AG09309 (cell line): ENCODE measurements around the gene NEDD4.

Experiments
- DNase-seq: peaks from one replicate; pipeline ENCODE4 v3.0.0-alpha.2; 2010; ENCODE audit warnings: low read depth
- H3K4me3 ChIP-seq: 2 replicates; pipeline ENCODE4 v1.5.1; 2011; ENCODE audit warnings: mild to moderate bottlenecking, low read depth, low read length, moderate library complexity; ENCODE audit not compliant: control insufficient read depth
- TF ChIP-seq, protein P1 (sequence below): IDR thresholded peaks from 2 replicates; pipeline ENCODE4 v1.5.1; 2011; ENCODE audit warnings: mild to moderate bottlenecking, low read depth, low read length, inconsistent platforms; ENCODE audit not compliant: insufficient read depth, control insufficient read depth; ENCODE audit errors: missing control alignments

The NEDD4 gene

DNA sequence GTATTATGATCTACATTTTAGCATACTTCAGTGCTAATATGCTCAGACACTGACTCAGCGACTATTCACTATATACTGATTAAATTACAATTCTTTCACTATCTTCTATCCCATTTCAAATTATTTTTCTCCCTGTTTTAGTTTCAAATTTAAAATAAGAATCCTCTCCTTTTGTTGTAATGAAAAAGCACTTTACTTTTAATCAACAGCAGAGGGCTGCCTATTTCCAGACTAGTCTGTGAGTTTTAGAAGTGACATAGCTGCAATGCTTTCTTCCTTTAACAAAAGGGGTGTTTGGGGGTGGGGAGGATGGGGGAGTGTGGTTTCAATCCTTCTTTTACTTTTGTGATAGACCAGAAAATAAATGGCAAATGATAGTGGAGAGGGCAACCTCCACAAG lies 2.4 kb downstream of the NEDD4 start:
- TF ChIP-seq, protein P1, sequence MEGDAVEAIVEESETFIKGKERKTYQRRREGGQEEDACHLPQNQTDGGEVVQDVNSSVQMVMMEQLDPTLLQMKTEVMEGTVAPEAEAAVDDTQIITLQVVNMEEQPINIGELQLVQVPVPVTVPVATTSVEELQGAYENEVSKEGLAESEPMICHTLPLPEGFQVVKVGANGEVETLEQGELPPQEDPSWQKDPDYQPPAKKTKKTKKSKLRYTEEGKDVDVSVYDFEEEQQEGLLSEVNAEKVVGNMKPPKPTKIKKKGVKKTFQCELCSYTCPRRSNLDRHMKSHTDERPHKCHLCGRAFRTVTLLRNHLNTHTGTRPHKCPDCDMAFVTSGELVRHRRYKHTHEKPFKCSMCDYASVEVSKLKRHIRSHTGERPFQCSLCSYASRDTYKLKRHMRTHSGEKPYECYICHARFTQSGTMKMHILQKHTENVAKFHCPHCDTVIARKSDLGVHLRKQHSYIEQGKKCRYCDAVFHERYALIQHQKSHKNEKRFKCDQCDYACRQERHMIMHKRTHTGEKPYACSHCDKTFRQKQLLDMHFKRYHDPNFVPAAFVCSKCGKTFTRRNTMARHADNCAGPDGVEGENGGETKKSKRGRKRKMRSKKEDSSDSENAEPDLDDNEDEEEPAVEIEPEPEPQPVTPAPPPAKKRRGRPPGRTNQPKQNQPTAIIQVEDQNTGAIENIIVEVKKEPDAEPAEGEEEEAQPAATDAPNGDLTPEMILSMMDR, result no peak
- no peak for DNase-seq
- no peak overlapping the region for H3K4me3 ChIP-seq

DNA sequence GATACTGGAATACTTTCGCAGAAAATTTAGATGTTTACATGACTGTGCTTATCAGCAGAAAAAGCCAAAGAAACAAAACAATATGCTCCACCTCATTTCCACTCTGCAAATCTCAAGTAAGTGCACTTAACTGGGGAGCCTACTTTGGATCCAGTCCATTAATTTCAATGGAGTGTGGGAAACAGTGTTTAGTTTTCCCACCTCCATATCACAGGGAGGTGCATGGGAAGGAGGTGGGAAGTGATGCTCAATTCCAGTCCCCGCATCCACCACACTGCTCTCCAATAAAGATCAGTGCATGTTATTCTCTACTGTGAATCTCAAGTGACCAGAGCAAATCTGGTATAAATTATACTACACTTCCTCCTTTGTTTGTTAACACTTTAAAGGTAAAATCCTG lies 2.9 kb downstream of the NEDD4 start:
- TF ChIP-seq, protein P1, result no peak
- H3K4me3 ChIP-seq, result no peak overlapping the region
- no peak for DNase-seq

DNA sequence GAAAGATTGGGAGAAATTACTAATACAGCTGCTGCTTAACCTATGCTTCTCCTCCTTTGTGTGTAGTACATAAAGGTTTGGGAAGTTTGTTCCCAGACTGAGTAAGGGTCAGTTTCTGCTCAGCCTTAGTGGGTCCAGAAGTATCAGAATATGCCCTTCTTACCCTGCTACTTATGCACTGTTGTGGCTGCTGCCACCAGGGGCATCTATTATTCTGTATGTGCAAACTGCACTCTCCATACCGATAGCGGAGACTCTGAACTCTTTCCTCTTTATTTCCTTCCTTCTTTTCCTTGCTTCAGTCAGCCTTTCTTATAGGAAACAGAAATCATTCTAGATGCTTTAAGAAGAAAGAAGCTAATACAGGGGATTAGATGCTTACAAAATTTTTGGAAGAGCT lies 4.0 kb downstream of the NEDD4 start:
- H3K4me3 ChIP-seq, result no peak overlapping the region
- no peak for DNase-seq
- TF ChIP-seq, protein P1, result no peak

- no peak for DNase-seq
- no peak overlapping the region for H3K4me3 ChIP-seq
- TF ChIP-seq, protein P1, result no peak
Measured at GRCh38 chr15:55981582-55982249, 11.7 kb downstream of the NEDD4 start.

DNA sequence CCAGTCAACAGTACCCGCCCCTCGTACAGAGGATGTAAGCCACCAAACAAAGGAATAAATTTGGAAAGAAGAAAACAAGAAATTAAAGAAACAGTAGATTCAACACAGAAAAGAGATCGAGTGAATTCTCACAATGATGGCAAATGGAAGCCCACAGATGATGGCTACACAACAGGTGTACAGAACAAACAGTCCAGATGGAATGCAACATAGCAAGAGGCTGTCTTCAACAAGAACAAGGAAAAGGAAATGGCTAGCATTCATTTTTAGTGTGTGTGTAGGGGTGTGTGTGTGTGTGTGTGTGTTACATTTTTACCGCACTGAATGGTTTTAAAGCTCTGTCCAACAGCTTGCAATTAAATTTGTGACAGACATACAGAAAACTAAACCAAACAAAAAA lies 12.9 kb downstream of the NEDD4 start:
- TF ChIP-seq, protein P1, result no peak
- DNase-seq, result no peak
- no peak overlapping the region for H3K4me3 ChIP-seq

DNA sequence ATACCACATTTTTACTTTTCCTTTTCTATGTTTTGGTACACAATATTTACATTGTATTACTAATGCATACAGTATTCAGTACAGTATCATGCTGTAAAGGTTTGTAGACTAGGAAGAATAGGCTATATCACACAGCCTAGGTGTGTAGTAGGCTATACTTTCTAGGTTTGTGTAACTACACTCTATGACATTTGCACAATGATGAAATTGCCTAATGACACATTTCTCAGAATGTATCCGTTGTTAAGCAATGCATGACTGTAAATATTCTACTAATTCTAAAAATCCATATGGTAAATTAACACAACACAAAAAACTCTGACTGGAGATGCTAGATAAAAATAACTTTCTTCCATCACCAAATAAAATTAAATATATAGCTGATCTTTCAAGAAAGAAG lies 16.2 kb downstream of the NEDD4 start:
- H3K4me3 ChIP-seq, result no peak overlapping the region
- TF ChIP-seq, protein P1, result no peak
- no peak for DNase-seq

- DNase-seq, result no peak
- no peak overlapping the region for H3K4me3 ChIP-seq
- TF ChIP-seq, protein P1, result no peak
Measured at GRCh38 chr15:55970286-55970685, 23.1 kb downstream of the NEDD4 start.
